Endothelial cell (in vitro differentiated cells): ENCODE measurements around the gene PNKD. TPM values are rescaled to one million over a fixed set of nuclear protein-coding genes. Genes with fewer than 3 reads are reported as not detected.

Experiments
- DNase-seq: peaks from one replicate; pipeline ENCODE4 v3.0.0; 2021; ENCODE audit warnings: low spot score
- H3K27ac Mint-ChIP-seq: one replicate; pipeline ENCODE4 v1.8.0; 2021; ENCODE audit warnings: mixed read lengths, inconsistent platforms; ENCODE audit not compliant: unreplicated experiment
- H3K27me3 Mint-ChIP-seq: one replicate; pipeline ENCODE4 v1.8.0; 2021; ENCODE audit warnings: mild to moderate bottlenecking, moderate library complexity, mixed read lengths, inconsistent platforms; ENCODE audit not compliant: unreplicated experiment
- H3K36me3 Mint-ChIP-seq: one replicate; pipeline ENCODE4 v1.8.0; 2021; ENCODE audit warnings: mild to moderate bottlenecking, low read depth, mixed read lengths, inconsistent platforms; ENCODE audit not compliant: unreplicated experiment
- H3K4me1 Mint-ChIP-seq: one replicate; pipeline ENCODE4 v1.8.0; 2021; ENCODE audit warnings: mild to moderate bottlenecking, mixed read lengths, inconsistent platforms; ENCODE audit not compliant: unreplicated experiment
- H3K4me3 Mint-ChIP-seq: one replicate; pipeline ENCODE4 v1.8.0; 2021; ENCODE audit warnings: mild to moderate bottlenecking, mixed read lengths, inconsistent platforms; ENCODE audit not compliant: unreplicated experiment
- H3K9me3 Mint-ChIP-seq: one replicate; pipeline ENCODE4 v1.8.0; 2021; ENCODE audit warnings: mixed read lengths, inconsistent platforms; ENCODE audit not compliant: unreplicated experiment
- total RNA-seq: library from RNA; stranded (reverse); fragmentation: NEBNext Ultra II Directional; extraction: Animal tissue kit (Norgen Biotek cat#: 25700); gene quantifications from one replicate; pipeline ENCODE4 v1.2.1, GENCODE V29; 2021; ENCODE audit not compliant: unreplicated experiment
- TF ChIP-seq, protein P1 (sequence below): fragments of 200-600 bp; sonication (generic); IDR thresholded peaks from one replicate; pipeline ENCODE4 v1.5.0; 2021; ENCODE audit warnings: antibody characterized with exemption; ENCODE audit not compliant: unreplicated experiment

Gene PNKD
- total RNA-seq, 1 donor from 2014 or later, result 31.7 TPM

DNA sequence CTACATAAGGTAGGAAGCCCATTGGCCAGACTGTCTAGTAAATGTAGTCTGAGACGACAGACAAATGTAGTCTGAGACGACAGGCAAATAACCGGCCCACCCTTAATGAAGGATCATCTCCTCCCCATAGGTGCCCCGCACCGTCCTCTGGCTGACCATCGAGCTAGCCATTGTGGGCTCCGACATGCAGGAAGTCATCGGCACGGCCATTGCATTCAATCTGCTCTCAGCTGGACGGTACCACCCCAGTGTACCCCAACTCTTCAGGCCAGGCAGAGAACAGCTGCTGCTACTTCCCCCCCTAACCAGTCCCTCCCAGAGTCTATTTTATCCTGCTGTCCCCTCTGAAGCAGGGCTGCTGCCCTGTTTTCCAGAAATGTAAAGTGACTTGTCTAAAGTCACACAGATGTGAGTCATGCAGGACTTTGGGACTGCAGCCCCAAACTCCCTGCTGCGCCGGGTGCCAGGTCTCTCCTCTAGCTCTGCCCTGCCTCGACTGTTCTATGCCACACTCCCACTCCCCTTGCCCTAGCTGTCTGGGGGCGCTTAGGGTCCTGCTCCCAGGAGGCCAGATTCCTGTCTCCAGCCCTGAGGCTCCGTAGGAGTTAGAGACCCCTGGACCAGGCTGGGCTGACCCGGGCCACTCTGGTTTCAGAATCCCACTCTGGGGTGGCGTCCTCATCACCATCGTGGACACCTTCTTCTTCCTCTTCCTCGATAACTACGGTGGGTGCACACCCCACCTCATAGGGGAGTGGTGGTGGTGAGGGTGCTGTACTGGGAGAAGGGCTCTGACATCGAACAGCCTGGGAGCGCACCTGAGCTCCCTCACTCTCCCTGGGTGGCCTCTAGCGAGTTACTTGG is 116.4 kb downstream of the PNKD start:
- H3K27ac Mint-ChIP-seq, result no peak overlapping the region
- H3K9me3 Mint-ChIP-seq, result no peaks in the 10 kb centered on the region
- TF ChIP-seq, protein P1, sequence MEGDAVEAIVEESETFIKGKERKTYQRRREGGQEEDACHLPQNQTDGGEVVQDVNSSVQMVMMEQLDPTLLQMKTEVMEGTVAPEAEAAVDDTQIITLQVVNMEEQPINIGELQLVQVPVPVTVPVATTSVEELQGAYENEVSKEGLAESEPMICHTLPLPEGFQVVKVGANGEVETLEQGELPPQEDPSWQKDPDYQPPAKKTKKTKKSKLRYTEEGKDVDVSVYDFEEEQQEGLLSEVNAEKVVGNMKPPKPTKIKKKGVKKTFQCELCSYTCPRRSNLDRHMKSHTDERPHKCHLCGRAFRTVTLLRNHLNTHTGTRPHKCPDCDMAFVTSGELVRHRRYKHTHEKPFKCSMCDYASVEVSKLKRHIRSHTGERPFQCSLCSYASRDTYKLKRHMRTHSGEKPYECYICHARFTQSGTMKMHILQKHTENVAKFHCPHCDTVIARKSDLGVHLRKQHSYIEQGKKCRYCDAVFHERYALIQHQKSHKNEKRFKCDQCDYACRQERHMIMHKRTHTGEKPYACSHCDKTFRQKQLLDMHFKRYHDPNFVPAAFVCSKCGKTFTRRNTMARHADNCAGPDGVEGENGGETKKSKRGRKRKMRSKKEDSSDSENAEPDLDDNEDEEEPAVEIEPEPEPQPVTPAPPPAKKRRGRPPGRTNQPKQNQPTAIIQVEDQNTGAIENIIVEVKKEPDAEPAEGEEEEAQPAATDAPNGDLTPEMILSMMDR, result no peak
- H3K27me3 Mint-ChIP-seq, result peaks cover 5% of the 10 kb centered on the region
- peak overlapping the region; percentile 47 for H3K4me3 Mint-ChIP-seq
- DNase-seq, result no peak
- no peaks in the 10 kb centered on the region for H3K36me3 Mint-ChIP-seq
- H3K4me1 Mint-ChIP-seq, result peaks cover 3% of the 10 kb centered on the region

- H3K9me3 Mint-ChIP-seq, result no peaks in the 10 kb centered on the region
- TF ChIP-seq, protein P1, result no peak
- H3K27ac Mint-ChIP-seq, result no peak overlapping the region
- peaks cover 4% of the 10 kb centered on the region for H3K27me3 Mint-ChIP-seq
- peak overlapping the region; percentile 47 for H3K4me3 Mint-ChIP-seq
- DNase-seq, result peak; percentile 41
- H3K4me1 Mint-ChIP-seq, result peaks cover 3% of the 10 kb centered on the region
- H3K36me3 Mint-ChIP-seq, result no peaks in the 10 kb centered on the region
Observed at GRCh38 chr2:218387369-218388194, 117.3 kb downstream of the PNKD start.

- no peak overlapping the region for H3K4me3 Mint-ChIP-seq
- no peak for DNase-seq
- H3K9me3 Mint-ChIP-seq, result no peaks in the 10 kb centered on the region
- TF ChIP-seq, protein P1, result no peak
- peaks cover 2% of the 10 kb centered on the region for H3K27me3 Mint-ChIP-seq
- H3K4me1 Mint-ChIP-seq, result peaks cover 3% of the 10 kb centered on the region
- H3K36me3 Mint-ChIP-seq, result no peaks in the 10 kb centered on the region
- no peak overlapping the region for H3K27ac Mint-ChIP-seq
Observed at GRCh38 chr2:218389333-218390150, 119.2 kb downstream of the PNKD start.

DNA sequence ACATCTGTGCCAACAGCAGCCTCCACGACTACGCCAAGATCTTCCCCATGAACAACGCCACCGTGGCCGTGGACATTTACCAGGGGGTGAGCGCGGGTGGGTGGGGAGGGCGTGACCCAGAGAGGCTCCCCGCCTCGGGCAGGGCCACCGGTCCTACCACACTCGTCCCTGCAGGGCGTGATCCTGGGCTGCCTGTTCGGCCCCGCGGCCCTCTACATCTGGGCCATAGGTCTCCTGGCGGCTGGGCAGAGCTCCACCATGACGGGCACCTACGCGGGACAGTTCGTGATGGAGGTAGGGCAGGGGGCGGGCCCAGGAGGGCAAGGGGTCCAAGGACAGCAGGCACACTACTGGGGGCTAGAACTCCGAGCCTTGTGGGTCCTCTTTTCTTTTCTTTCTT is 120.9 kb downstream of the PNKD start:
- Mint-ChIP-seq H3K4me3 (no peak overlapping the region), H3K4me1 (peaks cover 7% of the 10 kb centered on the region), H3K9me3 (no peaks in the 10 kb centered on the region), H3K27ac (no peak overlapping the region), H3K36me3 (no peaks in the 10 kb centered on the region), H3K27me3 (no peaks in the 10 kb centered on the region)
- no peak for DNase-seq
- TF ChIP-seq, protein P1, result no peak
